Measurements from ENCODE around the gene PCDHGA1. TPM values are rescaled to one million over a fixed set of nuclear protein-coding genes. Genes with fewer than 3 reads are reported as not detected.

The PCDHGA1 gene
- total RNA-seq, 4 donors from 2014 or later, result 0.26 to 0.38 (median 0.33) TPM

DNA sequence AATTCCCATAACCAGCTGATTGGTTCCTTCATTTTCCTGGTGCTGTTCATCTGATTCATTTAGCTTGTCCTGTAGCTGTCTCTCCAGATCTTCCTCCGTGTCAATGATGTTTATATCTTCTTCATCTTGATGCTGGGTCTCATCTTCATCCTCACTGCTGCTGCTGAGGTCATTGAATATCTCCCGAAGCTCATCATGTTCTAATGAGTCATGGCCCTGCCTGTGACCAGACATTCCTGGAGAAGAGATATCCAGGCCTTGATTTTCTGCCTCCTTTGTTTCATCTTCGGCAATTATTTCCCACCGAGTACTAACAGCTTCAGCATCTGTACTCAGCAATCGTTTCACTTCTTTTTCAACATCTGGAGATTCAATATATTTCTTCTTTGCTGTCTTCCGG is 11.1 kb upstream of the PCDHGA1 start:
- H3K4me3 ChIP-seq, result no peak overlapping the region
- no peaks in the 10 kb centered on the region for H3K27me3 ChIP-seq
- DNase-seq (ENCODE audit: low spot score in 2 of 2), result no peak
- peaks cover 28% of the 10 kb centered on the region for H3K36me3 ChIP-seq
- H3K4me1 ChIP-seq, result peaks cover 7% of the 10 kb centered on the region
- TF ChIP-seq POLR2AphosphoS5 (IDR thresholded peaks at IDR 0.05) (no peak), EP300 (IDR thresholded peaks at IDR 0.05) (no peak), POLR2A (IDR thresholded peaks at IDR 0.05) (no peak)
- TF ChIP-seq, protein P1, sequence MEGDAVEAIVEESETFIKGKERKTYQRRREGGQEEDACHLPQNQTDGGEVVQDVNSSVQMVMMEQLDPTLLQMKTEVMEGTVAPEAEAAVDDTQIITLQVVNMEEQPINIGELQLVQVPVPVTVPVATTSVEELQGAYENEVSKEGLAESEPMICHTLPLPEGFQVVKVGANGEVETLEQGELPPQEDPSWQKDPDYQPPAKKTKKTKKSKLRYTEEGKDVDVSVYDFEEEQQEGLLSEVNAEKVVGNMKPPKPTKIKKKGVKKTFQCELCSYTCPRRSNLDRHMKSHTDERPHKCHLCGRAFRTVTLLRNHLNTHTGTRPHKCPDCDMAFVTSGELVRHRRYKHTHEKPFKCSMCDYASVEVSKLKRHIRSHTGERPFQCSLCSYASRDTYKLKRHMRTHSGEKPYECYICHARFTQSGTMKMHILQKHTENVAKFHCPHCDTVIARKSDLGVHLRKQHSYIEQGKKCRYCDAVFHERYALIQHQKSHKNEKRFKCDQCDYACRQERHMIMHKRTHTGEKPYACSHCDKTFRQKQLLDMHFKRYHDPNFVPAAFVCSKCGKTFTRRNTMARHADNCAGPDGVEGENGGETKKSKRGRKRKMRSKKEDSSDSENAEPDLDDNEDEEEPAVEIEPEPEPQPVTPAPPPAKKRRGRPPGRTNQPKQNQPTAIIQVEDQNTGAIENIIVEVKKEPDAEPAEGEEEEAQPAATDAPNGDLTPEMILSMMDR (IDR thresholded peaks at IDR 0.05), result no peak
- H3K9me3 ChIP-seq, result peaks cover 52% of the 10 kb centered on the region
- 97% methylated on average over 6 of the region's 6 CpGs for WGBS
- no peak overlapping the region for H3K27ac ChIP-seq

DNA sequence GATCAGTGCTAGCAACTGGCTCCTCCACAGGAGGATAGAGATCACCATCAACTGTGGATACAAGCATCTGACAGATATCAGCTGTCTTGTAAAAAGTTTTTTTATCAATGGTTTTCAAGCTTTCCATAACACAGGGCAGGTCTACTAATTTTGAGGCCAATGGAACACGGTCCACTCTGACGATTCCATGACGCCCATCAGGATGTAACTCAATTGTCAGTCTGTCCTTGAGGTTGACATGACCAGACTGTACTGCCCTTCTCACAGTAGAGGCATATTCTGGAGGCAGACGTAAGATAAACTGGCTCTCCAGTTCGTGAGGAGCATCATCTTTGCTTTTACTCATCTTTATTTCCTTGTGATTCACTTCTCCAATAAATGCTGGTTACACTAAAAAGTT is 10.6 kb upstream of the PCDHGA1 start:
- Histone ChIP-seq H3K36me3 (peaks cover 28% of the 10 kb centered on the region), H3K27ac (no peak overlapping the region), H3K4me3 (peak overlapping the region; percentile 73), H3K4me1 (peaks cover 7% of the 10 kb centered on the region), H3K27me3 (no peaks in the 10 kb centered on the region), H3K9me3 (peaks cover 47% of the 10 kb centered on the region)
- TF ChIP-seq POLR2A (IDR thresholded peaks at IDR 0.05) (no peak), POLR2AphosphoS5 (IDR thresholded peaks at IDR 0.05) (no peak), EP300 (IDR thresholded peaks at IDR 0.05) (no peak)
- TF ChIP-seq, protein P1 (IDR thresholded peaks at IDR 0.05), result no peak
- DNase-seq (ENCODE audit: low spot score in 2 of 2), result no peak
- WGBS, result 68% methylated on average over 5 of the region's 5 CpGs

DNA sequence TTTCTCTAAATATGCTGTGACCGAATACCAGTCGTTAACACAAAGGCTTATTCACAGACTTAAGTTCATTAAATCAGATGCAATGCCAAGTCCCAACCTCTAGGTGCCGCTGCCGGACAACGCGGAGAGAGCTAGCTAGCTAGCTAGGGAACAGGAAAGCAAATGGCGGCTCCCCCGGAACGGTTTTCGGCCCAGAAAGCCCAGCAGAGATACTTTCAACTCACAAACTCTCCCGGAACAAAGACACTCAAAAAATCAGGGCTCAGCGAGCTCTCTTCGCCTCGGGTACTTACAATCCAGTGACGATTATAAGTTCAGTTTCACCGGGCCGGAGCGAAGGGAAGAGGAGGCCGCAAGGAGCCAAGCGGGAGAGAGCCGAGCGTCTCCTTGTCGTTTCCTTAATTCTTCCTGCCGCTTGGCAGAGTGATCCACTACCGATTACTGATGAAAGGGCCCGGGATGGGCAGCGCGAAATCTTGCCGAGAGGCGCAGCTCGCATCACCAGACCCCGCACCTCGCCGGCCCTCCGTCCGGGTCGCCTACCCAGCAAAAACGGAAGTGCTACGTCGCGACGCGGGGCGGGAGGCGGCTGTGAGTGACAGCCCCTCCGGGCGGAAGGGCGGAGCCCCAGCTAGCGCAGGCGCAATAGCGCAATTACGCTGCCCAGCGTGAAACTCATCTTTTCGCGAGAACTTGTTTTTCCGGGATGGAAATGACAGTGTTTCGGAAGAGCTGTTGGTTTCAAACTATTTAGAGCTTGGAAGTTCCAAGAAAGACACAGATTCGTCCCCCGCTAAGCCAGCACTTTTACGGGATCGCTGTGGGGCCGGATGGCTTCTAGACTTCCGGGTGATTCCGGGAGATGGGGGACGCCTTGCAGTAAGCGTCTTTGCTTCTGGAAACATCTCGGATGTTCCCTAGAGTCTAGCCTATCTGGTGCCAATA is 9.8 kb upstream of the PCDHGA1 start, which contains the start of gene TAF7:
TSS of gene TAF7 (minus strand) at position 560 of the 945 bp plus-strand sequence. CDS start 740 bp downstream, outside the sequence.
- 1% methylated on average over 41 of the region's 67 CpGs for WGBS
- Histone ChIP-seq H3K27me3 (no peaks in the 10 kb centered on the region), H3K9me3 (peaks cover 41% of the 10 kb centered on the region), H3K4me1 (peaks cover 7% of the 10 kb centered on the region), H3K4me3 (peak within 1 kb of the TSS; percentile 73), H3K36me3 (peaks cover 28% of the 10 kb centered on the region), H3K27ac (peak within 1 kb of the TSS; percentile 98)
- TF ChIP-seq, protein P1 (IDR thresholded peaks at IDR 0.05), result peak; percentile 69 to 83
- TF ChIP-seq POLR2A (IDR thresholded peaks at IDR 0.05) (peak; percentile 84 to 96), EP300 (IDR thresholded peaks at IDR 0.05) (no peak), POLR2AphosphoS5 (IDR thresholded peaks at IDR 0.05) (peak; percentile 87 to 95 (median 91))
- peak; percentile 92 to 94 for DNase-seq (ENCODE audit: low spot score in 2 of 2)

DNA sequence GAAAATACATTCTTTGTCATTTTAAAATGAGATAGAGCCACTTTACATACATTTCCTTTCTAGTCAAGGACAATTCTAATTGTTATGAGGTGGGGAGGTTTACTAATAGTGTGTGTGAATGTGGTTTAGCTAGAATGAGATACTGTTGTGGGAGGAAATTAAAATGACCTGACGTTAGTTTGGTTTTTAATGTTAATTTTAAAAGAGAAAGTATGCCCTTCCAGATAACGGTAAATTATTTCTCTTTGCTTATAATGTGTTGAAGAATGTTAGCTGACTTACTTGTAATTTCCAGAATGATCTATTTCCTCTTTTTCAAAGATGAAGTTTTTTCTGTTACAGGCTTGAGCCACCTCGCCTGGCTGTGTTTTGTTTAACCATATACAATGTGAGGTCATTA is 8.1 kb upstream of the PCDHGA1 start:
- no peak for DNase-seq (ENCODE audit: low spot score in 2 of 2)
- Histone ChIP-seq H3K9me3 (peaks cover 34% of the 10 kb centered on the region), H3K36me3 (peaks cover 17% of the 10 kb centered on the region), H3K4me1 (peaks cover 7% of the 10 kb centered on the region), H3K27ac (no peak overlapping the region), H3K4me3 (no peak overlapping the region), H3K27me3 (peaks cover 3% of the 10 kb centered on the region)
- WGBS, result 93% methylated on average over 3 of the region's 3 CpGs
- no peak for TF ChIP-seq POLR2A (IDR thresholded peaks at IDR 0.05)

DNA sequence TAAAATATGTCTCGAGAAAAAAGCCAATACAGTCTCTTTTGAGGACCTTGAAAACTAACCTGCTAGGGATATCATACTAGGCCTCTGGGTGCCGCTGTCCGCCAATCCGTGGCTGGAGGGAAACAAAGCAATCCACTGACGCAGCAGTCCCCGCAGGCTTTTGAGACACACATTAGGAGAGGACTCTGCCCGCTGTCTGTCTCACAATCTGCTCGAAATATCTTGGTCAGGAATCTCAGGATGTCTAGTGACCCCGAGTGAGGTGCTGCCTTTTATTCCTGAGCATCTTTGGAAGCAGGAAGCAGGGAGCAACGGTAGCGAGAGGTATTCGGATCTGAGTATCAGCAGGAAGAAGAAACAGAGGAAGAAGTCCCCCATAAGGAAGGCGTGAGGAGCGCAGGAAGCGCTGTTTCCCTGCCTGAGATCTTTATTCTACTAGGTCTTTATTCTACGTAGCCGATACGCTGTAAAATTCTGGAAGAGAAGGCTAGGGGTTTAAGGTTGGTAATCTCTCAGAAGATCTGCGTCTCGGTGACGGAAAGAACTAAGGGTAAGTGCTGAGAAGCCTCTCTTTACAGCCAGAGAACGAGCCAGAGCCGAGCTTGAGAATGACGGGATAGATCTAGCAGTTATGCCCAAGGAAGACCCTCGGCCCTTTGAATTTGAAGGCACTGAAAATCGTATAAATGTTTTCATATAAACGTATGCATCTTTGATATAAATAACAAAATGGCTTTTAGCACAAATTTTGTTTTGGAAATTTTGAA is 4.0 kb upstream of the PCDHGA1 start:
- Histone ChIP-seq H3K9me3 (peaks cover 26% of the 10 kb centered on the region), H3K4me1 (no peaks in the 10 kb centered on the region), H3K27ac (no peak overlapping the region), H3K27me3 (peaks cover 15% of the 10 kb centered on the region), H3K36me3 (no peaks in the 10 kb centered on the region), H3K4me3 (peak overlapping the region; percentile 35)
- no peak for DNase-seq (ENCODE audit: low spot score in 2 of 2)
- WGBS, result 15% methylated on average over 27 of the region's 27 CpGs
- no peak for TF ChIP-seq POLR2A (IDR thresholded peaks at IDR 0.05)
- TF ChIP-seq, protein P1 (IDR thresholded peaks at IDR 0.05), result peak in 1 of 2 donors; percentile 18
